Measurements from ENCODE around the gene CEMIP.

DNA sequence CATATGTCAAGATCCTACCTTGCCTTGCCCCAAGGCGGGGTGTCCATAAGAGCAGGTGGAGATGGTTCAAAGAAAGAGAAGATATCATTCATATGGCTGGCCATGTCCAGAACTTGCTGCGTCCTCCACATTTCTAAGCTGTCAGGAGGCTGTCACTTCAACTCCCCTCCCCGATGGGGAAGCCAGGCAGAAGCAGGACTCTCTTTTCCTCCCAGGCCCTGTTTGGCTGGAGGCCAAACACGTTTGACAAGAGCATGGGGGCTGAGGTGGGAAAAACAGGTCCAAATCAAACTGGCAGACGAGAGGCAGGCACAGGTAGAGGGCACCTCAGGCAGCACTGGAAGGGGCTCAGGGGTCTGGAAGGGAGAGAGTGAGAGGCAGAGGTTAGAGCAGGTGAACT lies 172.8 kb downstream of the CEMIP start:
- TF ChIP-seq, protein P1, sequence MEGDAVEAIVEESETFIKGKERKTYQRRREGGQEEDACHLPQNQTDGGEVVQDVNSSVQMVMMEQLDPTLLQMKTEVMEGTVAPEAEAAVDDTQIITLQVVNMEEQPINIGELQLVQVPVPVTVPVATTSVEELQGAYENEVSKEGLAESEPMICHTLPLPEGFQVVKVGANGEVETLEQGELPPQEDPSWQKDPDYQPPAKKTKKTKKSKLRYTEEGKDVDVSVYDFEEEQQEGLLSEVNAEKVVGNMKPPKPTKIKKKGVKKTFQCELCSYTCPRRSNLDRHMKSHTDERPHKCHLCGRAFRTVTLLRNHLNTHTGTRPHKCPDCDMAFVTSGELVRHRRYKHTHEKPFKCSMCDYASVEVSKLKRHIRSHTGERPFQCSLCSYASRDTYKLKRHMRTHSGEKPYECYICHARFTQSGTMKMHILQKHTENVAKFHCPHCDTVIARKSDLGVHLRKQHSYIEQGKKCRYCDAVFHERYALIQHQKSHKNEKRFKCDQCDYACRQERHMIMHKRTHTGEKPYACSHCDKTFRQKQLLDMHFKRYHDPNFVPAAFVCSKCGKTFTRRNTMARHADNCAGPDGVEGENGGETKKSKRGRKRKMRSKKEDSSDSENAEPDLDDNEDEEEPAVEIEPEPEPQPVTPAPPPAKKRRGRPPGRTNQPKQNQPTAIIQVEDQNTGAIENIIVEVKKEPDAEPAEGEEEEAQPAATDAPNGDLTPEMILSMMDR (conservative IDR thresholded peaks at IDR 0.05 in 1 of 2, IDR thresholded peaks at IDR 0.05 in 1 of 2; ENCODE audit: extremely low read depth in 1 of 2, insufficient read depth in 1 of 2, low read depth in 1 of 2, low read length in 2 of 2) = no peak
- no peak for TF ChIP-seq EZH2 (IDR thresholded peaks at IDR 0.05; ENCODE audit: borderline replicate concordance, low read length)
